Measurements from ENCODE around the gene OTOG.
A peak's percentile ranks its signal among the peaks of the same experiment; 100 is the strongest.

Gene OTOG

GRCh38 chr11:17561111-17561415, 14.0 kb downstream of the OTOG start:
- DNase-seq (ENCODE audit: low spot score): no peak

- no peak for DNase-seq (ENCODE audit: low spot score)
These were observed 14.5 kb downstream of the OTOG start for GRCh38 chr11:17561526-17561925.

GRCh38 chr11:17563231-17563646, 16.2 kb downstream of the OTOG start:
- DNase-seq (ENCODE audit: low spot score): no peak

- DNase-seq (ENCODE audit: low spot score): no peak
These were observed 17.1 kb downstream of the OTOG start for GRCh38 chr11:17563961-17564686.

GRCh38 chr11:17564687-17565042, 17.6 kb downstream of the OTOG start:
- DNase-seq (ENCODE audit: low spot score): no peak

GRCh38 chr11:17568944-17569343, 21.9 kb downstream of the OTOG start:
- no peak for DNase-seq (ENCODE audit: low spot score)

GRCh38 chr11:17570034-17570433, 23.0 kb downstream of the OTOG start:
- DNase-seq (ENCODE audit: low spot score): no peak

- no peak for DNase-seq (ENCODE audit: low spot score)
These were observed 24.6 kb downstream of the OTOG start for GRCh38 chr11:17571431-17572358.

GRCh38 chr11:17572359-17572690, 25.3 kb downstream of the OTOG start:
- DNase-seq (ENCODE audit: low spot score): no peak

GRCh38 chr11:17572791-17573460, 25.9 kb downstream of the OTOG start:
- no peak for DNase-seq (ENCODE audit: low spot score)

GRCh38 chr11:17573526-17573925, 26.5 kb downstream of the OTOG start:
- no peak for DNase-seq (ENCODE audit: low spot score)

- no peak for DNase-seq (ENCODE audit: low spot score)
These were observed 27.4 kb downstream of the OTOG start for GRCh38 chr11:17574141-17575091.

- DNase-seq (ENCODE audit: low spot score): peak; percentile 20
These were observed 28.7 kb downstream of the OTOG start for GRCh38 chr11:17575431-17576425.

- no peak for DNase-seq (ENCODE audit: low spot score)
These were observed 31.2 kb downstream of the OTOG start for GRCh38 chr11:17578296-17578695.

GRCh38 chr11:17578958-17579357, 31.9 kb downstream of the OTOG start:
- no peak for DNase-seq (ENCODE audit: low spot score)

GRCh38 chr11:17579451-17579850, 32.4 kb downstream of the OTOG start:
- DNase-seq (ENCODE audit: low spot score): no peak

GRCh38 chr11:17580271-17580670, 33.2 kb downstream of the OTOG start:
- no peak for DNase-seq (ENCODE audit: low spot score)

- no peak for DNase-seq (ENCODE audit: low spot score)
These were observed 34.1 kb downstream of the OTOG start for GRCh38 chr11:17581036-17581731.

GRCh38 chr11:17581732-17582053, 34.6 kb downstream of the OTOG start:
- no peak for DNase-seq (ENCODE audit: low spot score)

Data from HuH-7 (cell line).